Ramos (cell line): ENCODE measurements around the gene ABCF1.

Experiments used
- in situ Hi-C: fragments of 300-500 bp; cut with MboI; formaldehyde crosslinking; loops from one replicate; pipeline ENCODE4 v1.14.3; 2022; ENCODE audit warnings: low sequenced_read_pairs; ENCODE audit not compliant: unreplicated experiment

Gene ABCF1

GRCh38 chr6:30617565-30618269, 46.5 kb downstream of the ABCF1 start, which contains the start of gene MRPS18B:
MRPS18B (plus strand) TSS chr6:30617840; CDS start chr6:30617866, 26 bp downstream.
- in situ Hi-C loops, result no loop called here

GRCh38 chr6:30618270-30618797, 47.1 kb downstream of the ABCF1 start:
- in situ Hi-C loops, result no loop called here

GRCh38 chr6:30619561-30619960, 48.3 kb downstream of the ABCF1 start:
- in situ Hi-C loops, result no loop called here

GRCh38 chr6:30625511-30625910, 54.3 kb downstream of the ABCF1 start:
- in situ Hi-C loops, result no loop called here

GRCh38 chr6:30626484-30627366, 55.5 kb downstream of the ABCF1 start, which contains the start of gene ATAT1:
ATAT1 (plus strand) TSS chr6:30626874.
- in situ Hi-C loops, result no loop called here

GRCh38 chr6:30635834-30636233, 64.6 kb downstream of the ABCF1 start:
- in situ Hi-C loops, result no loop called here

GRCh38 chr6:30640481-30640880, 69.2 kb downstream of the ABCF1 start:
- in situ Hi-C loops, result no loop called here

- in situ Hi-C loops, result no loop called here
These were observed 69.8 kb downstream of the ABCF1 start for GRCh38 chr6:30641048-30641447.
